ENCODE data around the gene AMZ1. TPM values are rescaled to one million over a fixed set of nuclear protein-coding genes. Genes with fewer than 3 reads are reported as not detected.
"Not testable (repeated sequence)": the region's sequence is repeated elsewhere in the genome, so short reads cannot be mapped to it uniquely, and the experiment has no call there.

The AMZ1 gene
- total and polyA plus RNA-seq, 11 donors: 0.01 to 0.48 (median 0.05) TPM; not detected in 6

DNA sequence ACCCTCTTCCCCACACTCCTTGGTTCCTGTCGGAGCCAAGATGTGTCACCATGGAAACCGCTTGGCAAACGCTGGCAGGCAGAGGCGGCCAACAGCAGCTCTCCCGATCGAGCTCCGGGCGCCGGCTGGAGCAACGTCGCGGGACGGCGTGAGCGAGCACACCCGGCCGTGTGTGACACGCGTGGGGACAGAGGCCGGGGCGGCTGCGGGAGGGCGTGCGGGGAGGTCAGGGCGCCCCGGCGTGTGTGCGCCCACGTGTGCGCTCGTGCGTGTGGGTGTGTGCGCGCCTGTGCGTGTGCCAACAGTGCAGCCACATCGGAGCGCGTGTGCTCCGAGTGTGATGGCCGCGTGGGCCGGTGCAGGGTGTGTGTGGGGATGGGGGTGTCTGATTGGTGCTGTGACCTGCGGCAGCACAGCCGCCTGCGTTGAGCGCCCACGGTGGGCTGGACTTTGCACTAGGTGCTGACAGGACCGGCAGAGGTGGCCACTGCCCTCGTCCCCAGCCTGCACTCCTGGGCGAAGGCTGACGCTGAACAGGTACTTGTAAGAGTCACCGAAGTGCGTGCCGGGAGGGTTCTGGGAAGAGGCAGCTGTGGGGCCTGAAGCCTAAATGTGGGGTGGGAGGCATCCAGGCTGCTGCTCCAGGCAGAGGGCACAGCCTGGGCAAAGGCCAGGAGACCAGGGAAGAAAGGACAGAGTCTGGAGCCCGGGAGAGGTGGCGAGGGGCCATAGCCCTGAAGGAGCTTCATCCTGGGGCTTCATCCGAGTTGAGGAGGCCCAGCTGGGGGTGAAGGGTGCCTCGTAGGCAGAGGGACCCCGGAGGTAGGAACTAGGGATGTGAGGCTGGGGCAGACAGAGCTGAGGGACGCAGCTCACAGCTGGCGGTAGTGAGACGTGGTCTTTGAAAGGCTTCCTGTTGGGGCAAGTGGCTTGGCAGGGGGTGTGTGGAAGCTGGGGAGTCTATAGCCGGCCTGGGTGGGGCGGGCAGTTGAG is 8.6 kb upstream of the AMZ1 start:
- not testable (repeated sequence) for H3K27ac ChIP-seq, H3K4me3 ChIP-seq, H3K36me3 ChIP-seq, H3K9me3 ChIP-seq, H3K27me3 ChIP-seq
- peaks cover 0 to 11% (median 0%) of the 10 kb centered on the region in 12 donors for H3K4me1 ChIP-seq
- intact Hi-C loops (cut with DNase I): loop anchor here in 9 of 10 donors (2.0 to 10.0 kb wide), 9 partner anchors 111 to 475 kb away; partner anchors contain the start of gene GRIFIN (in 2 of the 9)
- 62 to 81% (median 65%) methylated on average over 32 to 64 of the region's 64 CpGs for WGBS, 4 donors
- ATAC-seq (peak in 1 of 4 donors; percentile 41), DNase-seq (peak in 1 of 5 donors; percentile 54)

DNA sequence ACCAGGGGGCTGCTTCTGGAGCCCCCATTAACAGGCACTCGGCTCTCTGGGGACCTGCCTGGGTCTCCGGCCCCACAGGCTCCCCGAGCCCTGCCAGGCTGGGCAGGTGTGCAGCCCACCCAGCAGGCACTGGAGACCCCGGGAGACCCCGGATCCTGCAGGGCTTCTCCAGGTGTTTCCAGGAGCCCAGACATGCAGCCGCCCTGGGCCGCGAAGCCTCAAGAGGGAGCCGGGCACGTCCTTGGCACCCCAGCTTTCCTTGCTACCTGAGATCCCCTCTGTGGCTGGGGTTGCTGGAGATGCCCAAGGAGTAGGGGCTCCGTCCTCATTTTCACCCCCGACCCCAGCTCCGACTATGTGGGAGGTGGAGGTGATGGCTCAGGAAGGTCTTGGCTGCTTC is 7.7 kb upstream of the AMZ1 start:
- peaks cover 0 to 11% (median 0%) of the 10 kb centered on the region in 12 donors for H3K4me1 ChIP-seq
- intact Hi-C loops (cut with DNase I): loop anchor here in 9 of 10 donors (2.0 to 10.0 kb wide), 8 partner anchors 111 to 235 kb away; partner anchors contain the start of gene GRIFIN (in 2 of the 9)
- TF ChIP-seq POLR2A (IDR thresholded peaks at IDR 0.05): no peak
- TF ChIP-seq, protein P1, sequence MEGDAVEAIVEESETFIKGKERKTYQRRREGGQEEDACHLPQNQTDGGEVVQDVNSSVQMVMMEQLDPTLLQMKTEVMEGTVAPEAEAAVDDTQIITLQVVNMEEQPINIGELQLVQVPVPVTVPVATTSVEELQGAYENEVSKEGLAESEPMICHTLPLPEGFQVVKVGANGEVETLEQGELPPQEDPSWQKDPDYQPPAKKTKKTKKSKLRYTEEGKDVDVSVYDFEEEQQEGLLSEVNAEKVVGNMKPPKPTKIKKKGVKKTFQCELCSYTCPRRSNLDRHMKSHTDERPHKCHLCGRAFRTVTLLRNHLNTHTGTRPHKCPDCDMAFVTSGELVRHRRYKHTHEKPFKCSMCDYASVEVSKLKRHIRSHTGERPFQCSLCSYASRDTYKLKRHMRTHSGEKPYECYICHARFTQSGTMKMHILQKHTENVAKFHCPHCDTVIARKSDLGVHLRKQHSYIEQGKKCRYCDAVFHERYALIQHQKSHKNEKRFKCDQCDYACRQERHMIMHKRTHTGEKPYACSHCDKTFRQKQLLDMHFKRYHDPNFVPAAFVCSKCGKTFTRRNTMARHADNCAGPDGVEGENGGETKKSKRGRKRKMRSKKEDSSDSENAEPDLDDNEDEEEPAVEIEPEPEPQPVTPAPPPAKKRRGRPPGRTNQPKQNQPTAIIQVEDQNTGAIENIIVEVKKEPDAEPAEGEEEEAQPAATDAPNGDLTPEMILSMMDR (IDR thresholded peaks at IDR 0.05): no peak
- peaks cover 0 to 14% (median 0%) of the 10 kb centered on the region in 9 donors for H3K27me3 ChIP-seq
- peaks cover 0 to 3% (median 0%) of the 10 kb centered on the region in 12 donors for H3K9me3 ChIP-seq
- H3K4me3 ChIP-seq: no peak overlapping the region
- 87 to 92% (median 88%) methylated on average over 9 to 13 of the region's 13 CpGs for WGBS, 4 donors
- ATAC-seq (no peak), DNase-seq (no peak)
- no peak overlapping the region for H3K27ac ChIP-seq
- no peaks in the 10 kb centered on the region for H3K36me3 ChIP-seq

DNA sequence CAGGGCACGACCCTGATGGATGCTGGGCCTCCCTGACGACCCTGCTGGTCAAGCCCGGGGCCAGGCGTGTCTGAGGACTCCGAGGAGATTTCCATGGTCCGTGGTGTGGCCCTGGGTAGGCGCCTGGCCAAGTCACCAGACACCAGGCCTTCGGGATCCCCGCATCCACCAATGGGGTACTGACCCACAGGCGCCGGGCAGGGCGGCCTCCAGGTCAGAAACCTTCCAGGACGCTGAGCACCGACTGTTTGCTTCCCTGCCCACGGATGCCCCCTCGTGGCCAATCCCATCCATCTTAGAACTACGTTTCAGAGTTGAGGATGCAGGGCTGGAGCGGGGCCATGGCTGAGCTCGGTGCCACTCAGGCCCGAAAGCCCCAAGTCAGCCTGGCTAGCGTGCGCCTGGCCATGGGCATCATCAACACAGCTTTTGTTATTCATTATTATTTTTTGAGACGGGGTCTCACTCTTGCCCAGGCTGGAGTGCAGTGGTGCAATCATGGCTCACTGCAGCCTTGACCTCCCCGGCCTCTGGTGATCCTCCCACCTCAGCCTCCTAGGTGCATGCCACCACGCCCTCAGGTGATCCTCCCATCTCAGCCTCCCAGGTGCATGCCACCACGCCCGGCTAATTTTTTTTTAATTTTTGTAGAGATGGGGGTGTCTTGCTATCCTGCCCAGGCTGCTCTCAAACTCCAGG is 7.1 kb upstream of the AMZ1 start:
- H3K4me1 ChIP-seq: peaks cover 0 to 11% (median 0%) of the 10 kb centered on the region in 12 donors
- H3K27me3 ChIP-seq: peaks cover 0 to 20% (median 3%) of the 10 kb centered on the region in 9 donors
- ATAC-seq (peak; percentile 72 to 87 (median 80)), DNase-seq (peak; percentile 80 to 90 (median 82))
- TF ChIP-seq POLR2A (IDR thresholded peaks at IDR 0.05): no peak
- TF ChIP-seq, protein P1 (IDR thresholded peaks at IDR 0.05): peak; percentile 68 to 86 (median 78)
- H3K4me3 ChIP-seq: no peak overlapping the region
- intact Hi-C loops (cut with DNase I): loop anchor here (1.0 to 10.0 kb wide), 11 partner anchors 112 to 236 kb away; partner anchors contain the start of gene GRIFIN (in 2 of the 10)
- no peaks in the 10 kb centered on the region for H3K36me3 ChIP-seq
- WGBS, 4 donors: 26 to 42% (median 39%) methylated on average over 16 to 27 of the region's 27 CpGs
- H3K9me3 ChIP-seq: no peaks in the 10 kb centered on the region
- no peak overlapping the region for H3K27ac ChIP-seq

DNA sequence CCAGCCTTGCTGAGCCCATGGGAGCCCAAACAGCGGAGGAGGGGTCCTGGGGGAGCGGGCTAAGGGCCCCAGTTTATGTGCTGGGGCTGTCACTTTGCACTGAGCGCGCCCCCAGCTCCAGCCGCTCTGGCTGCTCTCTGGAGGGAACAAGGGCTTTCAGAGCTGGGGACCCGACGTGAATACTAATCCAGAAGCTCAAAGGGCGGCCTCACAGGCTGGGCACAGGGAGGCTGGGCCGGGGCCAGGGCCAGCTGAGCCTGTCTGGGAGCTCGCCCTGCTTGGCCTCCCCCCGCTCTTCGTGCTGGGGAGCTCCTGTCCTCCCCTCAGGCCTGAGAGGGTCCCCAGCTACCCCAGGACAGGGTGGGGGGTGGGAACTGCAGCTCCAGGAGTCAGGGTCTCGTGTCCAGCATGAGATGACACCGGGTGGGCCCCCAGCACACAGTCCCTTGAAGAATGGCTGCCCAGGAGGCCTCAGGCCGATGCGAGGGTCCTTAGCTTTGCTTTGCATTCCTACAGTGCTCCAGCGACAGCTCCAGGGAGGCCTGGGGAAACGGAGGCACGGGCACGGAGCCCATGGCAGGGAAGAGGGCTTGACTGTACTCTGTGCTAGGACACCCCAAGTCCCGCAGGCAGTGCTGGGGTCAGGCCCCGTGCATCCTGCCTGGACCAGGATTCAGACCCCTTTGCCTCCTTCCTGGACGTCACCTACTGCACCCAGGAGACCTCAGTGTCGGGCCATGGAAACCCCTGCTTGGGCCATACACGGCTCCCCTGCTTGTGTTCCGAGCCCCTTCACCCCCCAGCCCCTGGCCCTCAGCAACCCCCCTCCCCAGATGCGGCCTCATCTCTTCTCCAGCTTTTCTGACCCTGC is 5.8 kb upstream of the AMZ1 start:
- no peak for ATAC-seq
- H3K27ac ChIP-seq: no peak overlapping the region
- H3K36me3 ChIP-seq: no peaks in the 10 kb centered on the region
- peak in 1 of 5 donors; percentile 55 for DNase-seq
- 89 to 93% (median 90%) methylated on average over 15 to 27 of the region's 27 CpGs for WGBS, 4 donors
- peaks cover 3 to 33% (median 12%) of the 10 kb centered on the region in 9 donors for H3K27me3 ChIP-seq
- H3K4me1 ChIP-seq: peaks cover 0 to 12% (median under 1%) of the 10 kb centered on the region in 12 donors
- TF ChIP-seq, protein P1 (IDR thresholded peaks at IDR 0.05): no peak
- no peak for TF ChIP-seq POLR2A (IDR thresholded peaks at IDR 0.05)
- no peaks in the 10 kb centered on the region for H3K9me3 ChIP-seq
- intact Hi-C loops (cut with DNase I): loop anchor here (1.0 to 10.0 kb wide), 11 partner anchors 113 to 237 kb away; partner anchors contain the start of gene GRIFIN (in 2 of the 10)
- no peak overlapping the region for H3K4me3 ChIP-seq
